LNCAP (cell line): ENCODE results near the gene CD200R1.

Experiments used
- CTCF ChIP-seq: fragments of 450-650 bp; IDR thresholded peaks from 2 replicates; pipeline ENCODE4 v1.5.1; 2017; ENCODE audit warnings: mild to moderate bottlenecking

Gene CD200R1

DNA sequence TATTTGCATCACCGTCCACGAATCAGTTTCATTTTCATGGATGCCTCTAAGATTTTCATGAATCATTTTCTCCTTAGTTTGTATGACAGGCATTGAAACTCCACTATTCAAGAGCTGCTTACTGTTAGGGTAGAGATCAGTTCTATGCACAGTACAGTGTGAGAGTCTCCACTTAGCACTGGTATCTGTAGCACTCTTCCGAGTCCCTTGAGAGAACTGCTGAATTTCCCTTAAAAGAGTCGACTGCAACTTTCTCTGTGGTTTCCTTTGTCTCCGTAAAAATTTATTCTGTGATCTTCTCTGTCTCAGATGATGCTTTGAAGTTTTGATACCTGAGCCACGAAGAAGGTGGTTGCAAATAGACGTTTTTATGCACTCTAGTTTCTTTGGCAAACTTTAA, 30.7 kb upstream of the CD200R1 start:
- TF ChIP-seq CTCF: no peak

GRCh38 chr3:113002679-113003078, 27.8 kb upstream of the CD200R1 start:
- no peak for TF ChIP-seq CTCF

GRCh38 chr3:113002037-113002436, 27.1 kb upstream of the CD200R1 start:
- TF ChIP-seq CTCF: no peak

DNA sequence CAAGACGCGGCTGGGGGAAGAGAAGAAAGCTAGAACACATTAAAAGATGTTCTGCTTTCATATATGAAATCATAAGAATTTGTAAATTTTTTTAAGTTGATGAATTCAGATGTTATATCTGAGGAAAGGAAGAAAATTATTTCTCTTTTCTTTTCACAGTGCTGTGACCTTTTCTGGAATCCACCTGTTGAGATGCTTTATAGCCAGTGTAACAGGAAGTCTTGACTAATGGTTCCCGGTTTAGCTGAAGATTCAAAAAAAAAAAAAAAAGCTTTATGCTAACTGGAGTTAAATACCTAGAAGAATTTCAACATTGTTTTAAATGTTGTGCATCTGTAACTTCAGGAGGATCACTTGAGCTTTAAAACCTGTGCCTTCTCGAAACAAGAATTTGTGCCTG, 25.8 kb upstream of the CD200R1 start:
- no peak for TF ChIP-seq CTCF

- TF ChIP-seq CTCF: no peak
Observed at GRCh38 chr3:112995800-112996199, 20.9 kb upstream of the CD200R1 start.

- TF ChIP-seq CTCF: no peak
Observed at GRCh38 chr3:112990672-112991602, 16.0 kb upstream of the CD200R1 start, which contains the start of gene GTPBP8. Gene GTPBP8 (plus strand): TSS chr3:112990984. CDS start chr3:112991000, 16 bp downstream.

- TF ChIP-seq CTCF: no peak
Observed at GRCh38 chr3:112987710-112988334, 12.9 kb upstream of the CD200R1 start.
